Right lobe of liver (tissue), 4 donors: ENCODE data around the gene HDDC2.

Source experiments
- CTCF ChIP-seq, 4 donors: fragments of 200-600 bp in 3 of 4; fragments of 450-650 bp in 1 of 4; IDR thresholded peaks; one replicate each; pipeline versions ENCODE4 v1.5.1 to v1.8.0; 2016 to 2022; ENCODE audit warnings: antibody characterized with exemption in 4 of 4, mild to moderate bottlenecking in 2 of 4
- POLR2A ChIP-seq: fragments of 450-650 bp; IDR thresholded peaks from one replicate; pipeline ENCODE4 v1.6.1; 2017; ENCODE audit warnings: antibody characterized with exemption, mild to moderate bottlenecking
- donor health status: DM: no; HTN: no; CAD: no.
- donor health status: DM: no; HTN: no; CAD: no.
- donor health status: DM: no; HTN: yes; CAD: no.

- TF ChIP-seq CTCF (IDR thresholded peaks at IDR 0.05): no peak
- TF ChIP-seq POLR2A: no peak
These were observed 39.7 kb upstream of the HDDC2 start for GRCh38 chr6:125341460-125341859.
